ENCODE results near the gene CCT6A. TPM values are rescaled to one million over a fixed set of nuclear protein-coding genes. Genes with fewer than 3 reads are reported as not detected.

The CCT6A gene, protein sequence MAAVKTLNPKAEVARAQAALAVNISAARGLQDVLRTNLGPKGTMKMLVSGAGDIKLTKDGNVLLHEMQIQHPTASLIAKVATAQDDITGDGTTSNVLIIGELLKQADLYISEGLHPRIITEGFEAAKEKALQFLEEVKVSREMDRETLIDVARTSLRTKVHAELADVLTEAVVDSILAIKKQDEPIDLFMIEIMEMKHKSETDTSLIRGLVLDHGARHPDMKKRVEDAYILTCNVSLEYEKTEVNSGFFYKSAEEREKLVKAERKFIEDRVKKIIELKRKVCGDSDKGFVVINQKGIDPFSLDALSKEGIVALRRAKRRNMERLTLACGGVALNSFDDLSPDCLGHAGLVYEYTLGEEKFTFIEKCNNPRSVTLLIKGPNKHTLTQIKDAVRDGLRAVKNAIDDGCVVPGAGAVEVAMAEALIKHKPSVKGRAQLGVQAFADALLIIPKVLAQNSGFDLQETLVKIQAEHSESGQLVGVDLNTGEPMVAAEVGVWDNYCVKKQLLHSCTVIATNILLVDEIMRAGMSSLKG
- 67.2 and 67.5 TPM in 2 replicates for total RNA-seq

GRCh38 chr7:56051339-56052191 is at the start of gene CCT6A, which contains the start of gene PSPH:
CCT6A (plus strand) TSS chr7:56051765; CDS start chr7:56051849, 84 bp downstream.
PSPH (minus strand) TSS chr7:56051444; CDS start chr7:56021212, 30,232 bp downstream.

GRCh38 chr7:56063882-56064625 is 12.5 kb downstream of the CCT6A start, which contains the start of gene SUMF2:
SUMF2 (plus strand) TSS chr7:56064286; CDS start chr7:56064312, 26 bp downstream.

GRCh38 chr7:56092789-56093531 is 41.4 kb downstream of the CCT6A start, which contains the start of gene PHKG1:
PHKG1 (minus strand) TSS chr7:56092952; CDS start chr7:56088941, 4,011 bp downstream.

GRCh38 chr7:56106108-56107073 is 54.8 kb downstream of the CCT6A start, which contains the start of gene CHCHD2:
CHCHD2 (minus strand) TSS chr7:56106476; CDS start chr7:56106413, 63 bp downstream.

Other genes with a start within 250 kb of the CCT6A start
- not detected in 2 replicates for gene SEPTIN14, start 189.0 kb upstream of the CCT6A start, total RNA-seq
- 0.49 and 1.2 TPM in 2 replicates for gene ZNF713, start 164.3 kb upstream of the CCT6A start, total RNA-seq
- gene MRPS17, start 99.9 kb upstream of the CCT6A start, total RNA-seq = 6.8 and 8.6 TPM in 2 replicates
- gene NIPSNAP2, start 87.2 kb upstream of the CCT6A start, total RNA-seq = 28.3 and 33.7 TPM in 2 replicates
- gene PSPH, start 321 bp upstream of the CCT6A start, total RNA-seq = 15.4 and 24.5 TPM in 2 replicates
- gene SUMF2, start 12.5 kb downstream of the CCT6A start, total RNA-seq = 125 and 132 TPM in 2 replicates
- gene PHKG1, start 41.2 kb downstream of the CCT6A start, total RNA-seq = 0.24 and 1.1 TPM in 2 replicates
- 260 and 302 TPM in 2 replicates for gene CHCHD2, start 54.7 kb downstream of the CCT6A start, total RNA-seq
- gene NUPR2, start 64.7 kb downstream of the CCT6A start, total RNA-seq = not detected in 2 replicates

Measured in cardiac ventricle fibroblast (primary cell).